Smooth muscle cell (in vitro differentiated cells): Measurements from ENCODE around the gene DIAPH2. TPM values are rescaled to one million over a fixed set of nuclear protein-coding genes. Genes with fewer than 3 reads are reported as not detected.

Experiments used
- DNase-seq: peaks from one replicate; lab custom pipeline; 2025; ENCODE audit not compliant: unreplicated experiment; lab: John Stamatoyannopoulos, UW
- H2AFZ ChIP-seq: fragments of 200-600 bp; sonication (generic); 2 replicates; pipeline ENCODE4 v1.6.0; 2016; ENCODE audit warnings: antibody characterized with exemption, low read depth, mild to moderate bottlenecking
- H3F3A ChIP-seq: fragments of 200-600 bp; sonication (generic); 2 replicates; pipeline ENCODE4 v1.6.0; 2017; ENCODE audit warnings: antibody characterized with exemption, low read depth
- H3K27ac ChIP-seq: fragments of 200-600 bp; sonication (generic); 2 replicates; pipeline ENCODE4 v1.5.1; 2016; ENCODE audit warnings: low read depth, mild to moderate bottlenecking
- H3K27me3 ChIP-seq: fragments of 200-600 bp; sonication (generic); 2 replicates; pipeline ENCODE4 v1.6.1; 2016; ENCODE audit warnings: low read depth, mild to moderate bottlenecking
- H3K36me3 ChIP-seq: fragments of 200-600 bp; sonication (generic); 2 replicates; pipeline ENCODE4 v1.5.1; 2016; ENCODE audit warnings: low read depth
- H3K4me1 ChIP-seq: fragments of 200-600 bp; sonication (generic); 2 replicates; pipeline ENCODE4 v1.5.1; 2016; ENCODE audit warnings: low read depth
- H3K4me2 ChIP-seq: fragments of 200-600 bp; sonication (generic); 2 replicates; pipeline ENCODE4 v1.6.0; 2016; ENCODE audit warnings: mild to moderate bottlenecking
- H3K4me3 ChIP-seq: fragments of 200-600 bp; sonication (generic); 2 replicates; pipeline ENCODE4 v1.5.1; 2016; ENCODE audit warnings: mild to moderate bottlenecking
- H3K79me2 ChIP-seq: fragments of 200-600 bp; sonication (generic); 2 replicates; pipeline ENCODE4 v1.6.0; 2016; ENCODE audit warnings: low read depth, mild to moderate bottlenecking
- H3K9ac ChIP-seq: fragments of 200-600 bp; sonication (generic); 2 replicates; pipeline ENCODE4 v1.6.0; 2016; ENCODE audit warnings: low read depth
- H3K9me3 ChIP-seq: fragments of 200-600 bp; sonication (generic); replicated peaks from 2 replicates; pipeline ENCODE4 v1.5.1; 2016; ENCODE audit warnings: low read depth
- H4K20me1 ChIP-seq: fragments of 200-600 bp; sonication (generic); 2 replicates; pipeline ENCODE4 v1.6.0; 2016; ENCODE audit warnings: low read depth
- WGBS: methylation state at CpG from one replicate; pipeline ENCODE4 v1.1.7; 2016; ENCODE audit warnings: low lambda C conversion rate; 5-methylcytosine and 5-hydroxymethylcytosine counted together
- polyA plus RNA-seq: library from polyadenylated mRNA; unstranded; fragments of >200 nt; fragmentation: Nextera tagmentation; extraction: Ambion mirVana; gene quantifications from 2 replicates; pipeline ENCODE4 v1.2.1, GENCODE V29; 2016
- total RNA-seq: library from RNA; depleted of rRNA; stranded (reverse); fragments of >200 nt; gene quantifications from 2 replicates; pipeline ENCODE4 v1.2.3, GENCODE V29; 2014
- TF ChIP-seq, protein P1 (sequence below): fragments of 200-600 bp; sonication (generic); IDR thresholded peaks from 2 replicates; pipeline ENCODE4 v1.5.1; 2017; ENCODE audit warnings: borderline replicate concordance, mild to moderate bottlenecking, antibody characterized with exemption; ENCODE audit not compliant: insufficient read depth, poor library complexity, severe bottlenecking

DIAPH2 gene
- total and polyA plus RNA-seq, 2 experiments from 2014 or later, result 12.8 to 19.9 TPM

DNA sequence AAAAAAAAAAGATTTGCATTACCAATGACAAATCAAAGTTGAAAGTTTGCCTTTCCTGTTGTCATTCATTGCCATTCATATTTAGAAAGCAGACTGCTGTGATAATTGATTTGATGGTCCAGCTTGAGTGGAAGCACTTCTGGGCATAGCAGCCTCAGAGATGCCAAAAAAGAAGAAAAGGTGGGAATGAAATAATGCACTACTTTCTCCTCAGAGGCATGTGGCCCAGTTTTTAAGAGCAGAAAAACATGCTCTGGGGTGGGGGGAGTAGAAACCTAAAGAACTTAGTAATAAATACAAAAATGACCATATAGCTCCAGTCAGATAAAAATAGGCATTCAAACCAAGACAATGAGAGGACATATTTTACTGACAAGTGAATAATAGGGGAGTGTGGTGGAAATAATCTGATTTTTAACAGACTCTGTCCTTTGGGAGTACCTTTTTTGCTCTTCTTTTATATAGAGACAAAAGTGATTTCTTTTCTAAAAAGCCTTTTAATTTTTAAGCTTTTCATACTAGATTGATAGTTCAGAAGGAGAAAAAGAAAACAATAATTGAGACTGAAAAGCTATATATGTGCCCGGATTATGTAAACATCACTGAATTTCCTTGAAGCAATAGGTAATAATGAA is 798.1 kb downstream of the DIAPH2 start:
- no peaks in the 10 kb centered on the region for H3K9me3 ChIP-seq
- no peak overlapping the region for H3K27ac ChIP-seq
- no peak for DNase-seq
- no peak overlapping the region for H3K4me3 ChIP-seq
- H3K36me3 ChIP-seq, result no peaks in the 10 kb centered on the region
- 92% methylated on average over 1 of the region's 1 CpG for WGBS
- H3K27me3 ChIP-seq, result no peaks in the 10 kb centered on the region
- H3K4me2 ChIP-seq, result no peak overlapping the region
- H4K20me1 ChIP-seq, result no peaks in the 10 kb centered on the region
- no peaks in the 10 kb centered on the region for H3F3A ChIP-seq
- H2AFZ ChIP-seq, result no peak overlapping the region
- H3K9ac ChIP-seq, result no peak overlapping the region
- TF ChIP-seq, protein P1, sequence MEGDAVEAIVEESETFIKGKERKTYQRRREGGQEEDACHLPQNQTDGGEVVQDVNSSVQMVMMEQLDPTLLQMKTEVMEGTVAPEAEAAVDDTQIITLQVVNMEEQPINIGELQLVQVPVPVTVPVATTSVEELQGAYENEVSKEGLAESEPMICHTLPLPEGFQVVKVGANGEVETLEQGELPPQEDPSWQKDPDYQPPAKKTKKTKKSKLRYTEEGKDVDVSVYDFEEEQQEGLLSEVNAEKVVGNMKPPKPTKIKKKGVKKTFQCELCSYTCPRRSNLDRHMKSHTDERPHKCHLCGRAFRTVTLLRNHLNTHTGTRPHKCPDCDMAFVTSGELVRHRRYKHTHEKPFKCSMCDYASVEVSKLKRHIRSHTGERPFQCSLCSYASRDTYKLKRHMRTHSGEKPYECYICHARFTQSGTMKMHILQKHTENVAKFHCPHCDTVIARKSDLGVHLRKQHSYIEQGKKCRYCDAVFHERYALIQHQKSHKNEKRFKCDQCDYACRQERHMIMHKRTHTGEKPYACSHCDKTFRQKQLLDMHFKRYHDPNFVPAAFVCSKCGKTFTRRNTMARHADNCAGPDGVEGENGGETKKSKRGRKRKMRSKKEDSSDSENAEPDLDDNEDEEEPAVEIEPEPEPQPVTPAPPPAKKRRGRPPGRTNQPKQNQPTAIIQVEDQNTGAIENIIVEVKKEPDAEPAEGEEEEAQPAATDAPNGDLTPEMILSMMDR, result no peak
- H3K79me2 ChIP-seq, result no peaks in the 10 kb centered on the region
- peaks cover 28% of the 10 kb centered on the region for H3K4me1 ChIP-seq

DNA sequence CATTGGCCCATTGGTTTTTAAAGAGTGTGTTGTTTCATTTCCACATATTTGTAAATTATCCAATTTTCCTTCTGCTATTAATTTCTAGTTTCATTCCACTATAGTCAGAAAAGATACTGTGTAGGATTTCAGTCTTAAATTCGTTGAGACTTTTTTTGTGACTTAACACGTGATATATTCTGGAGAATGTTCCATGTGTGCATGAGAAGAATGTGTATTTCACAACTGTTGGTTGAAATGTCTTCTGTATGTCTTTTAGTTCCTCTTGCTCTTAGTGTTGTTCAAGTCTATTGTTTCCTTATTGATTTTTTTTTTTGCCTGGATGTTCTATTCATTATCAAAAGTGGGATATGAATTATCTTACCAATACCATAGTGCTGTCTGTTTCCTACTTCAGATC is 806.0 kb downstream of the DIAPH2 start:
- Histone ChIP-seq H3K36me3 (no peaks in the 10 kb centered on the region), H4K20me1 (no peaks in the 10 kb centered on the region), H3K27ac (no peak overlapping the region), H3K9me3 (no peaks in the 10 kb centered on the region), H3K4me3 (no peak overlapping the region), H2AFZ (no peak overlapping the region), H3K4me2 (no peak overlapping the region), H3K9ac (no peak overlapping the region), H3K27me3 (no peaks in the 10 kb centered on the region), H3F3A (no peaks in the 10 kb centered on the region), H3K79me2 (no peaks in the 10 kb centered on the region), H3K4me1 (no peaks in the 10 kb centered on the region)
- 76% methylated on average over 2 of the region's 2 CpGs for WGBS
- TF ChIP-seq, protein P1, result no peak
- no peak for DNase-seq

DNA sequence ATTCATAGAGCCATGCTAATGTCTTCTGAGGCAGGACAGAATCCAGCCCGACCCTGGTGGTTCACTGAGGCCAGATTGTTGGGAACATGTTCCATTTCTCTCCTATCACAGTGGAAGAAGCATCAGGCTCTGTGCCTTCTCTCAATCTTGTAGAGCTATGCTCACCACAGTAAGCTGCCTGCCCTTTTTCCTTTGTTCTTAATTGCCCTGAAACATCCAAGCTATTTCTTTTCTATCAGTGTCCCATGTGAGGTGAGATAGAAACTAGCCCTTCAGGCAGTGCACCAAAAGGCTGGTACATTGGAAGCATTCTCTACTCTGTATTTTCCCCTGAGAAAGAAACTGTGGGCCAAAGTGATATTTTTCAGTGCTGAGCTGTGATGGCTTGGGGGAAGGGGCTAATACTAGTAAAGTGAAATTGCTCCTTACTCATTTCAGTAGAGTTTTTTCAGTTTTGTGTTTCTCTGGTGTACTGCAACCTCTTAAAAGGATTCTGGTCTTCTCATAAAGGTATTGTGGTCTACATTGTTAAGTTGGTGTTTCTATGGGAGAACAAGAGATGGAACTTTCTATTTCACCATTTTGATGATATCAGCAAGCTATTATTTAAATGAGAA is 810.2 kb downstream of the DIAPH2 start:
- Histone ChIP-seq H3F3A (no peaks in the 10 kb centered on the region), H3K9ac (no peak overlapping the region), H3K27me3 (no peaks in the 10 kb centered on the region), H3K36me3 (no peaks in the 10 kb centered on the region), H3K9me3 (no peaks in the 10 kb centered on the region), H3K27ac (peak overlapping the region; percentile 11), H2AFZ (no peak overlapping the region), H3K4me1 (no peaks in the 10 kb centered on the region), H4K20me1 (no peaks in the 10 kb centered on the region), H3K79me2 (no peaks in the 10 kb centered on the region), H3K4me2 (no peak overlapping the region), H3K4me3 (no peak overlapping the region)
- 68% methylated on average over 1 of the region's 1 CpG for WGBS
- TF ChIP-seq, protein P1, result no peak
- DNase-seq, result no peak

DNA sequence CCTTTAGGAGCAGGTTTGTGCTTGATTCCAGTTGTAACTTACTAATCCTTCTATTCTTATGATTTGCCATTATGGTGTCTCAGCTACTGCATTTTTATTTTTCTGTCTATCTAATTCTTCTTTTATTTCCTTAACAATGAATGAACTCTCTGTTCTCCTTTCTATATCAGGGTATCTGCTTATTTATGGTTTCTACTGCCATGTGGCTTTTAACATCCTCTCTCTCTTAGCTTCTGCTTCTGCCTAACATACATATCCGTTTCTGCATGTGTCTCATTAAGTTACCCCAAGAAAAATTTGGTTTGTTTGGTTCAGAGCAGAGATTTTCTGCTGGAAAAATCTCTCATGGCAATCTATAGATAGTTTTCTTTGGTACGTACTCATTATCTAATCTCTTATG is 813.5 kb downstream of the DIAPH2 start:
- Histone ChIP-seq H3K4me3 (no peak overlapping the region), H3K4me1 (no peaks in the 10 kb centered on the region), H3K9me3 (no peaks in the 10 kb centered on the region), H3K4me2 (no peak overlapping the region), H3K9ac (no peak overlapping the region), H4K20me1 (no peaks in the 10 kb centered on the region), H3K36me3 (no peaks in the 10 kb centered on the region), H3K27me3 (no peaks in the 10 kb centered on the region), H2AFZ (no peak overlapping the region), H3K27ac (no peak overlapping the region), H3F3A (no peaks in the 10 kb centered on the region), H3K79me2 (no peaks in the 10 kb centered on the region)
- WGBS, result 71% methylated on average over 2 of the region's 2 CpGs
- no peak for DNase-seq
- TF ChIP-seq, protein P1, result no peak
